ENCODE results near the gene KRTCAP2.

DNA sequence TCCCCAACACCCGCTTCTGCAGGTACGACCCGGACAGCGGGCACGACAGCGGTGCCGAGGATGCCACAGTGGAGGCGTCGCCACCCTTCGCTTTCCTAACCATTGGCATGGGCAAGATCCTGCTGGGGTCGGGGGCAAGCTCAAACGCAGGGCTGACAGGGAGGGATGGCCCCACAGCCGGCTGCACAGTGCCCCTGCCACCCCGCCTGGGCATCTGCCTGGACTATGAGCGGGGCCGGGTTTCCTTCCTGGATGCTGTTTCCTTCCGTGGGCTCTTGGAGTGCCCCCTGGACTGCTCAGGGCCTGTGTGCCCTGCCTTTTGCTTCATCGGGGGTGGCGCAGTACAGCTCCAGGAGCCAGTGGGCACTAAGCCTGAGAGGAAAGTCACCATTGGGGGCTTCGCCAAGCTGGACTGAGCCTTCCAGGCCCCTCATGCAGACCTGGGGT is 10.7 kb upstream of the KRTCAP2 start:
- TF ChIP-seq, protein P1, sequence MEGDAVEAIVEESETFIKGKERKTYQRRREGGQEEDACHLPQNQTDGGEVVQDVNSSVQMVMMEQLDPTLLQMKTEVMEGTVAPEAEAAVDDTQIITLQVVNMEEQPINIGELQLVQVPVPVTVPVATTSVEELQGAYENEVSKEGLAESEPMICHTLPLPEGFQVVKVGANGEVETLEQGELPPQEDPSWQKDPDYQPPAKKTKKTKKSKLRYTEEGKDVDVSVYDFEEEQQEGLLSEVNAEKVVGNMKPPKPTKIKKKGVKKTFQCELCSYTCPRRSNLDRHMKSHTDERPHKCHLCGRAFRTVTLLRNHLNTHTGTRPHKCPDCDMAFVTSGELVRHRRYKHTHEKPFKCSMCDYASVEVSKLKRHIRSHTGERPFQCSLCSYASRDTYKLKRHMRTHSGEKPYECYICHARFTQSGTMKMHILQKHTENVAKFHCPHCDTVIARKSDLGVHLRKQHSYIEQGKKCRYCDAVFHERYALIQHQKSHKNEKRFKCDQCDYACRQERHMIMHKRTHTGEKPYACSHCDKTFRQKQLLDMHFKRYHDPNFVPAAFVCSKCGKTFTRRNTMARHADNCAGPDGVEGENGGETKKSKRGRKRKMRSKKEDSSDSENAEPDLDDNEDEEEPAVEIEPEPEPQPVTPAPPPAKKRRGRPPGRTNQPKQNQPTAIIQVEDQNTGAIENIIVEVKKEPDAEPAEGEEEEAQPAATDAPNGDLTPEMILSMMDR (IDR thresholded peaks at IDR 0.05) = no peak
- TF ChIP-seq POLR2A (IDR thresholded peaks at IDR 0.05) = no peak

Data from thyroid gland (tissue), 4 donors.